DMS 273 (cell line): ENCODE data around the gene PREX1.

ENCODE experiments used
- DNase-seq: peaks from one replicate; lab custom pipeline; 2025; ENCODE audit not compliant: unreplicated experiment; lab: John Stamatoyannopoulos, UW

PREX1 gene

DNA sequence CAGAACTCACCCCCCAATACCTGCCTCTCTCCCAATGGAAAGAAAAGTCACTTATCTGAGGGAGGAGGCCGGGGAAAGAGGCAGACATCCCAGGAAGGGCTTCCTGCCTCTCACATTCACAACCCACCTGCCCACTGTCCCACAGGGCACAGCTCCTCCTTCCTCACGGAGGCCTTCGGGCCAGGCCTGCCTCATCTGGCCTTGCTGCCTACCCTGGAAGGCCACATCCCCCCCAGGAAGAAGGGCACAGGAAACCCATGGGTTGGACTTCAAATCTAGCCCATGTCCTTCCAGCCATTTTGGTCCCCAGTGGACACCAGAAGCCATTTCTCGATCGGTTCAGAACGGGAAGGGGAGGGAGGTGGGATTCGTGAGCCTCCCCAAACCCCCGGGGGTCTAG lies 162.0 kb downstream of the PREX1 start:
- DNase-seq, result no peak

DNA sequence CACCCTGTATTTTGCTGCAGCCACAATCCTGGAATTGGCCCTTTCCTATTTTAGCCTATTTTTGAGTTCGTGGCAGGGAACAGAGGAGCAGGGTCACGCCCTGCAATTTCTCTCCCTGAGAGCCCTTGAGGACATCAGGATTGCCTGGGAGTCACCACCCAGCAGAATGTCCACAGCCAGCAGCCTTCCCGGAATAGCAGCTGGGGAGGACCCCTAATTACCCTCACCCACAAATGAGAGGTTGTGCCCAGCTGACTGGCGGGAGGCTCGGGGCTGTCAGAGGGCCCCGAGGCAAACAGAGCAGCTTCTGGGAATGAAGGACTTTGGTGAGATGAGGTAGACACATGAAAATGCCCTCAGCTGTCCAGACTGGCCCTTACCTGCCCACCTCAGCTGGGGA lies 165.1 kb downstream of the PREX1 start:
- DNase-seq, result no peak

DNA sequence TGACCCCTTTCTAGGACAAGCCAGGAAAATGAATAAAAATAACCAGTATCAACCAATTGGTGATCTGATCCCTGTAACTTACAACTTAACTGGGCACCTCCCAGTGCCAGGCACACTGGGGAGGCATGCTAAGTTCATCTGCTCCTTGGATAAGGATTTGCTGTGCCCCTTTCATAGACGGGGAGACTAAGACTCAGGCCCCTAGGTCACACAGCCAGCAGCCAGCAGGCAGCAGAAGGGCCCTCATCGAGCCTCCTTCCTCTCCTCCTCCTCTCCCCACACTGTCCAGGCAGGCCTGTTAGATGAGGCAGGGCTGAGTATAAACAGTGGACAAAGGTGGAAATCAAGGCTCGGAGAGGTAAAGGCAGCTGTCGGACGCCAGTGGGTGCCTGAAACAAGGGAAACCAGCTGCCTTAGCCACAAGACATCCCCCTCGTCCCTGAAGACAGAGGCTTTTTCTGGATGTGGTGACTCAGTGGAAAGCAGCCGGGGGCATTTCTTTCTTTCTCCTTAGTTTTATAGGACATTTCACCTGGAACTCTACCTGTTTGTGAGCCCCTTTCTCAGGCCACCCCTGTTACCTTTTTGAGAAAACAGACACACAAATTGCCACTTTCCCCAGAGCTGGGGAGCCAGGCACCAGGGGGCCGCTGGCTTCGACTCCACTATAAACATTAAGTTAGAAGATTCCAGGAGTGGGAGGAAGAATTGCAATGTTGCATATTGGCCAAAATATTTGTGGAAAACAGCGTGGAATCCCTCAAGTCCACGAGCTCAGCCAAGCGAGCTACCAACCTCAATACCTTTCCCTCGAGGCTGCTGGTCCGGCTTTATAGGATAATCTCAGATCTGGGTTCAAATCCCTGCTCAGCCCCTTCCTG lies 166.0 kb downstream of the PREX1 start:
- DNase-seq, result no peak

DNA sequence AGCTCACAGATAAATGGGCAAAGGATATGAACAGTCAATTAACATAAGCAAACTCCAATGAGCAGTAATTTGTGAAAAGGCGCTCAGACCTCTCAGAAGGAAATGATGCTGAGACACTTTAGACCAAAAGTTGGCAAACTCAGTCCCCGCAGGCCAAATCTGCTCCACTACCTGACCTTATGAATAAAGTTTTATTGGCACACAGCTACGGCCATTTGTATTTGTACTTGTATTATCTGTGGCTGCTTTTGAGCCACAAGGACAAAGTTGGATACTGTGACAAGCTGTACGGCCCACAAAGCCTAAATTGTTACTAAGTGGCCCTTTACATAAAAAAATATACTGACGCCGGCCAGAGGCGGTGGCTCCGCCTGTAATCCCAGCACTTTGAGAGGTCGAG lies 167.0 kb downstream of the PREX1 start:
- DNase-seq, result no peak

DNA sequence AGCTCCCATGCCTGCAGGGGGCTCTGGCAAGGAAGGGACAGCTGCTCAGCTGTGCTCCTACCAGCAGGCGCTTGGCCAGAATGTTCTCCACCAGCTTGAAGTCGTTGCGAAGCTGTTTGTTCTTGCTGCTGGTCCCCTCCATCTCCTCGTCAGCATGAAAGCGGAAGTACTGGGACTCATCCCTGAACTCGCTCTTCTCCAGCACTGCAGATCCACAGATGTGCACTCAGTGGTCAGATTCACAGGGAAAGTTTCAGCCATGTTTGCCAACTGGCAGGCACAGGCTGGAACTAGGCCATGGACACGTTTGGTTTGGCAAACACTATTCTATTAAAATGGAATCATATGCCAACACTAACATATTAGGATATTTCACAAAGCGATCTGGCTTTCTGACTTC lies 167.9 kb downstream of the PREX1 start:
- DNase-seq, result peak; percentile 61

DNA sequence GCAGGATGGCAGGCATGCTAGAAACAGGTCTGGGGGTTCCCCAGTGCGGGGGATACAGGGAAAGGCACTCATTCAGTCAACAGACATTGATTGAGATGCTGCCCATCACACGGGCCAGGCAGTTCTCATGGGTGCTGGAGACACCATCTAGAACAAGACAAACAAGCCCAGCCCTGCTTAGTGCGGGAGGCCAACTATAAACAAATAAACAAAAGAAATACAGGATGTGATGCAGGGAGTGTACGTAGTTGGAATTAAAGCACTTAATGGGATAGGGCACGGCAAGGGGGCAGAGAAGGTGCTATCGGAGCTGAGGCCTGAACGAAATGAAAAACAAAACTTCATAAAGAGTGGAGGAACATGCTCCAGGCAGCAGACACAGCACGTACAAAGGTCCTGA lies 169.3 kb downstream of the PREX1 start:
- no peak for DNase-seq

DNA sequence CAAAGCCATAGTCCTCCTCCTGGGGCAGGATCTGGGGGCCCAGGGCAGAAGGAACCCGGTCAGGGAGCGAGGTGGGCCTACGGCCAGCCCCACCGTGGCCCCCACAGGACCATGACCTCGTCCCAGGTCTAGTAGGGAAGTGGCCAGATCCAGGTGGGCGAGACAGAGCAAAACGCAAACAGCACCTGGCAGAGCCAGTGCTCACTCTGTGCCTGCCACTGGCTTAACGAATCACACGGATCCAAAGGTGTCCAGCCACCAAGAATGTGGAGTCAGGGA lies 169.7 kb downstream of the PREX1 start:
- no peak for DNase-seq

DNA sequence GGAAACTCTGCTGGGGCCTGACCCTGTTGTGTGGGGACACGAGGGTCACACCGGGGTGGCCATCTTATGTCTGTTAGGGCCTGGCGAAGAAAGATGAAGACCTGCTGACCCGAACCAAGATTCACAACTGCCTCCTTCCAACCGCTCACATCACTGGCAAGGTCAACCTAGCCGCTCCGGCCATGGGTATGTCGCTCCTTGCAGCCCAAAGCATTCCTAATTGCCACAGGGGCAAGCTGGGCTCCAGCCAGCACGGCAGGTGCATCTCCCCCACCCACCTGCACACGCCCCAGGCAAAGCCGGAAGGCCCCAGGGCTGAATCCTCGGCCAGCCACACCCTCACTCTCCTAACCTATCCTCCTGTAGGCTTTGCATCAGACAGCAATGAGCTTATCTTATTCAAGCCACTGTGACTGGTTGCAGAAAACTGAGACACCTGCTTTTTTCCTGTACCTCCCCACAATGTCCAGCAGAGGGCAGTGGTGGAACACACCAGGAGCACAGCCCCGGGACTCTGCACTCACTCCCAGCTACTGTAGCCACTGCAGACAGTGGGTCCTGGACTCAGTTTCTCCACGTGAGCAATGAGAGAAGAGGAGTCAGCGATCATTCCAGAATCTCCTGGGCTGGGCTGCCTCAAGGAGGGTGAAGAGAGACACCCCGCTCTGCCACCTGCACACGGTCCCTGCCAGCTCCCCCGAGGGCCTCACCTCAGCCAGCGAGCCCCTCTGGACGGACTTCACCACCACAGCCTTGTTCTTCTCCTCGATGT lies 170.2 kb downstream of the PREX1 start:
- DNase-seq, result peak; percentile 87

DNA sequence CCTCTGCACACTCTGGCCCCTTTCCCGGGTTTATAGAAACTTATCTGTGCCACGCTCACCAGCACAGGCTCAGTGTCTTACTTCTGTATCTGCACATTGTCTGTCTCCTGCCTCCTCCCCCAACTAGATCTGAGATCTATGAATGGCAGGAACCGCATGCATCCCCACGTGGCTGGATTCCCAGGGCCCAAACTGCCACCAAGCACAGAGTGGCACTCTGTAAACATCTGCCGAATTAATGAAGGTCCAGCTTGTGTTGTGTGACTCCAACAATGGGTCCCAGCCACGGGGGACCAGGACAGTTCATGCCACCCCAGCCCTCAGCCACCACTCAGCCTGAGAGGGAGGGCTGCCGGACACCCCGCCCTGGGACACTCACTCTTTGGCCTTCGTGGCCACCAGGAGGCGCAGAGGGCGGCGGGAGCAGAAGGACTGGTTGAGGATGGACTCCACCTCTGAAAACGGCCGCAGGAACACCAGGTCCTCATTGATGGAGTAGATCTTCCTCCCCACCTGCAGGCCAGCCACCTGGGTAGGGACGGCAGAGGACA lies 171.1 kb downstream of the PREX1 start:
- DNase-seq, result peak; percentile 22

DNA sequence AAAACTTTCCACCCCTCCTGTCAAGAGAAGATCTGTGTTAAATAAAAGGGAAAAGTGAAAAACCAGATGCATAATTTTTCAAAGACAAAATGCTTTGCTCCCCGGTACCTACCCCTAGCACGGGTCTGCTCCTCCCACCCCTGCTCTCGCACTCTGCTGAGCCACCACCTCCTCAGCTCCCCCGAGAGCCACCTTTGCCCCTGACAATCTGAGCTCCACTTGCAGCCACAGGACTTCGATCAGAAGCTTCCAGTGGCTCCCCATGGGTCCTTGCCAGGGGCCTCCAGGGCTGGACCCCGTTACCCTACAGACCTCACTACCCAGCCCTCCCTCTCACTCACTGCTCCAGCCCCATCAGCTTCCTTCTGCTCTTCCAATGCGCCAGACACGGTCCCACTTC lies 171.7 kb downstream of the PREX1 start:
- DNase-seq, result no peak

DNA sequence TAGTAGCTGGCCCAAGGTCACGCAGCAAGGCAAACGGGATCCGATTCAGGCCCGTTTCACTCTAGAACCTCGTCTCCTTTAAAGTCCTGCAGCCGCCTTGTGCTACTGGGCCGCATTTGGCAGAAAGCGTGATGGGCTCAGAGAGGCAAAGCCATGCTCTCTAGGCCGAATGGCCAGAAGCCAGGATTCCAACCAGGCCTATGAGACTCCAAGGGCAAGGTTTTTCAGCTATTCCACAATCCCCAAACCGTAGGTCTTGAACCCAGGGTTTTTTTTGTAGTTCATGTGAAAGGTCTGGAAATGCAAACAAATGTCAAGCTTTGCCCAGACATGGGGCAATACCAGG lies 174.1 kb downstream of the PREX1 start:
- DNase-seq, result no peak

DNA sequence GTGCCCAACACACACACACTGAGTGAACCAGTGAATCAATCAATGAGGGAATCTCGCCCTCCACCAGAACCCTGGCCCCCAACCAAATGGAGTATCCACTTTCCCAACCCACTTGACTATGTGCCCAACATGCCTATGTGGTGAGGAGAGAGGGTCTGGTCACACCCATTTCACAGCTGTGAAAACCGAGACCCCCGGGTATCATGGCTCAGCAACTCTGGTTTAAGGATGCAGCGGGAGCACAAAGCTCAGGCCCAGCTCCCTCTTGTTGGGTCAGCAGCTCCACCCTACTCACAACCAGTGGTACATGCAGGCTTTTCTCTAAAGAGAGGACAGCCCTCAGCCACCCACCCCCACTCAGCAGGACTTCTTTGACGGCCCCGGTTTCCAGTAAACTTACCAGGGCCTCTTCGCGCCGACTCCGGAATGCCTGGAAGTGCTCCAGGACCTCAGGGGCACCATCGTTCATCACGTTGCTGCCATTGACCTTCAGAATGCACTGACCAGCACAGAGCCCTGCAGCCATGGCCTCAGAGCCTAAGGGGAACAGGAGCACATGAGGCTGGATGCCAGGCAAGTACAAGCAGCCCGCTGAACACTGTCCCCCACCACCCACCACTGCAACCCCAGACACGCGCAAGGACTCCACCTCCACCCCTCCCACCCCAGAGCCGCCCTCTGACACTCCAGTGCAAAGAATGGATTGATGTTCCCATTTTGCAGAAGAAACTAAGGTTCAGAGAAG lies 174.7 kb downstream of the PREX1 start:
- no peak for DNase-seq

DNA sequence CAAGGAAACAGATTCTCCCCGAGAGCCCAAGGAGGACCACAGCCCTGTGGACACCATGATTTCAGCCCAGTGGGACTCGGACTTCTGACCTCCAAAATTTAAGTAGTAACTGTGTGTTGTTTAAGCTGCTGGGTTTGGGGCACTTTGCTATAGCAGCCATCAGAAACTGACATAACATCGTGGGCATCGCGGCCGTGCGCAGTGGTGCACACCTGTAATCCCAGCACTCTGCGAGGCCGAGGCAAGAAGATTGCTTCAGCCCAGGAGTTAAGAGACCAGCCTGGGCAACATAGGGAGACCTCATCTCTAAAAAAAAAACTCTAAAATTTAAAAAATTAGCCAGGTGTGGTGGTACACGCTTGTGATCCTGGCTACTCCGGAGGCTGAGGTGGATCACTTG lies 175.8 kb downstream of the PREX1 start:
- no peak for DNase-seq

DNA sequence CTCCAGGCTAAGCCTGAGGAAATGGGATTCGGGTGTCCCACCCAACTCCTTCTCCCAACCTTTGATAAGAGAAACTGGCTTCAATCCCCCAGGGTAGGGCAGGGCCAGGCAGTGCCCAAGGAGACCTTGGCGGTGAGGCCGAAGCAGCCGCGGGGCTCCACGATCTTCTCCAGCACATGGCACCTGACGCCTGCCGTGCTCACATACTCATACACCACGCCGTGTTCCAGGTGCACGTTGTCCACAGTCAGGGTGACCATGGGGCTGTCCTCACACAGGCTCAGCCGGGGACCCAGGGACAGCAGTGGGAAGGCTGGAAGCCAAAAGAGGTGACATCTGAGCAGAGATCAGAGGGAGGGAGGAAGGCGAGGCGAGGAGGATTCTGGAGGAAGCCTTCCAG lies 176.5 kb downstream of the PREX1 start:
- DNase-seq, result no peak

DNA sequence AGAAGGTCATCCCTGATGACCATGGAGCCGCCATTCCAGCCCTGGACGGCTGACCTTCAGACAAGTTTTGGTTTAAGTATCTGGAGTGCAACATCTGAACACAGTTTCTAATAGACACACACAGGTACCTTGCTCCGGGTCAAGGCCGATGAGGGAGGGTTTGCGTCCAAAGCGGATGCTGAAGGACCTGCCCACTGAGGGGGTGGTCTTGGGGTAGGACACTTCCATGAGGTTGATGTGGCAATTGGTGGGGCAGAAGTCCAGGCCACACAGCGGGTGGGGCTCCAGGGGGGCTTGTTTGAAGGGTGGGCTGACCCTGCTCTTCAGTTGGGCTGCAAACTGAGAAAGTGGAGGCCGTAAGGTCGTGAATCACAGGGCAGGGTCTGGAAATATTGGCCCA lies 177.9 kb downstream of the PREX1 start:
- DNase-seq, result no peak

DNA sequence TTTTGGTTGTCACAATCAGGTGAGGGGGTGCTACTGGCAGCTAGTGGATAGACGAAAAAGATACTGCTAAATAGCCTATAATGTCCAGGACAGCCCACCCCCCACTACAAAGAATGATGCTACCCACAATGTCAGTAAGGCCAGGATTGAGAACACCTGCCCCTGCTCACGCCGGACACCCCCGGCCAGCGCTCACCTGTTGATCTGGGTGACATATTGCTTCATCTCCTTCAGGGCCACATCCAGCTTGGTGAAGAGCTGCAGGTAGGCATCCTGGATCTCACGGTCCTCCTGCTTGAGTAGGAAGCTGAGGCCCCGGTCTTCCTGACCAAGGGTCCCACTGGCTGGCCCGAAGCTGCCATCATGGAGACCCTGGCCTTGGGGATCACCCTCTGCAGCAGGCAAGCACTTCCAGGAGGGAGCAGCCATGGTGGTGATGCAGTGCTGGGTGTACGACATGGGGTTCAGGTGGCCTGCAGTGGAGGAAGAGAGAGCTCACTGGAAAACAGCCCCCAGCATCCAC lies 178.6 kb downstream of the PREX1 start:
- DNase-seq, result no peak

DNA sequence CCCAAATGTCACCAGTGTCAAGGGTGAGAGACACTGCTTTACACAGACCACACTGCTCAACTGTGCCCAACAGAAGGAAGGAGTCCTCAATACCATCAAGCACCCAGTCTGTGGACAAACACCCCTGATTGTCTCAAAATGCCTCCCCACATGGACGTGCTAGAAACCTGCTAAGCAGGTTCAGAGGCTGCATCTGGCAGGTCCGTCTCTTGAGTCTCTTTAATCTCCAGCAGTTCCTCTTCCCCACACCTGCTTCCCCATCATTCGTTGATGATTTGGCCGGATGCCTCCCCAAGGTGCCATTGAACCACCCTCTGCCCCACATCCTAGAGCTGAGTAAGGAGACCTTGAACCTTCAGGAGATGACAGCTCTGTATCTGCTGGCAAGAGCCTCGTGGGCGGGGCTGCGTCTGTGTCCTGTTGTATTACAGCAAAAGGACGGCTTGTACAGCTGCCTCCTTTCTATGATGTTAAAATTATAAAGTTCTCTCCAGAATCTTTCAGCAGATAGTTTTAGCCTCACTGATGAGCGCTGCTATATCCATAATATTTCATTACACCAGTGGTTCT lies 179.2 kb downstream of the PREX1 start:
- DNase-seq, result no peak

DNA sequence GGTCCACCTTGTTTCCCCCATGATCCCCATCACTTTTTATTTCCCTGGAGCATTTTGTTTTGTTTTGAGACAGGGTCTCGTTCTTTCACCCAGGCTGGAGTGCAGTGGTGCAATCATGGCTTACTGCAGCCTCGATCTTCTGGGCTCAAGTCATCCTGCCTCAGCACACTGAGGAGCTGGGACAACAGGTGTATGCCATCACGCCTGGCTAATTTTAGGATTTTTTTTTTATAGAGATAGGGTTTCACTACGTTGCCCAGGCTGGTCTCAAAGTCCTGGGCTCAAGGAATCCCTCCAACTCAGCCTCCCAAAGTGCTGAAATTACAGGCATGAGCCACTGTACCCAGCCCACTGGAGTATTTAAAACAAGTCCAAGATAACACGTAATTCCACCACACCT lies 179.9 kb downstream of the PREX1 start:
- no peak for DNase-seq

DNA sequence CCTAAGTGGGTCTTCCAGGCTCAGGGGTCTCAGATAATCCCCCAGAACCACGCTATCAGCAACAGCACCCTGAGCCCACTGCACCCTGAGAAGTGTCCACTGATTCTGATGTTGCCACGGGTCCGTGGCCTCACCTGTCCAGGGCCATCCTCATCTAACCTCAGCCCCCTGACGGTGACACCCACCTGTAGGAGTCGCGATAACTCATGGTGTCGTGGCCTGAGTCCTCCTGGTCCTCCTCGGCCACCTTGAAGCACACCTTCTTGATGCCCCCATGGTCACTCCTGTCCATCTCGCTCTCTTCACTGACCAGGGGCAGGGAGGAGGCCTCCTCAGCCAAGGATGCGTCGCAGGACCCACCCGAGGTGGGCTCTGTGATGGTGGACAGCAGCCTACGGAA lies 182.1 kb downstream of the PREX1 start:
- DNase-seq, result no peak

DNA sequence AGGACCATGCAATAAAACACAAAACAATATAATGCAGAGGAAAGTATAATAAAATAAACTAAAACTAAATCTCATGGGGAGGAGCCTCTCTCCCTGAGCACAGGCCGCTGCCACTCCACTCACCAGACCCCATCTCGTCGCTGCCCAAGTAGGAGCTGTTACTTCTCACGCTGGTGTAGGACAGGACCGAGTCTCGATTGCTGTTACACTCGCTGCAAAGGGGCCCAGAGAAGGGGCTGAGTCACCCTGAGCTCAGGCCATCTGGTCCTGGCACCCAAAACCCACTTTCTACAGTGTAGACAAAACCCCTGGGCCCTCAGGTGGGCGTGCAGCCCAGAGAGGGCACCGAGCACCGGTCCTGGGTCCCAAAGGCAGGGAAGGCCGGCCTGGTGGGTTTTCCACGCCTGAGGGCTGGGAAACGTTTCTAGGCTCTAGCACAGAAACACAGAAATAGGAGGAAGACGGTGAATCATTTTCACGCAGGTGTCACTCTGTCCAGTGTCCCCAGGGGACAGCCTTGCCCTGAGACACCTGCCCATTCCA lies 183.4 kb downstream of the PREX1 start:
- DNase-seq, result no peak
